GM03348 (cell line): ENCODE measurements around the gene KIF20B.
A peak's percentile ranks its signal among the peaks of the same experiment; 100 is the strongest.
"Not testable (repeated sequence)": the region's sequence is repeated elsewhere in the genome, so short reads cannot be mapped to it uniquely, and the experiment has no call there.

Source experiments
- DNase-seq: peaks from one replicate; pipeline ENCODE4 v3.0.0; 2012; ENCODE audit warnings: low spot score

KIF20B gene

DNA sequence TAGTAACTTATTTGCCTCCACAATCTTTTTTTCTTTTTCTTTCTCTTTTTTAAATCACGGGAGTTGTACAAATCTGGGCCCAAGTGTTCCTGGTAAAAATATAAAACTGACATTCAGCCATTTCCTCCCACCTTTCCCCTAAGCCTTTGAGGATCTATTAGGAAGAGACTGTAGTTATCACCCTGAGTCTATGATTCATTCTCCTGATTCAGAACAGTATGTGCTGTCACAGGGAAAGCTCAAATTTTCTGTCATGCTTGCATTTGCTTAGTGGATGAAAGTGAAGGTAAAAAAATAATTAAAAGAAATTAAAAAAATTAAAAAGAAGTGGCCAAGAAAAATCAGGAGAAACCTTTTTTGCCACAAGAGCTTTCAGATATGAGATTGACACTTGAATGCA lies 71.7 kb downstream of the KIF20B start:
- no peak for DNase-seq

DNA sequence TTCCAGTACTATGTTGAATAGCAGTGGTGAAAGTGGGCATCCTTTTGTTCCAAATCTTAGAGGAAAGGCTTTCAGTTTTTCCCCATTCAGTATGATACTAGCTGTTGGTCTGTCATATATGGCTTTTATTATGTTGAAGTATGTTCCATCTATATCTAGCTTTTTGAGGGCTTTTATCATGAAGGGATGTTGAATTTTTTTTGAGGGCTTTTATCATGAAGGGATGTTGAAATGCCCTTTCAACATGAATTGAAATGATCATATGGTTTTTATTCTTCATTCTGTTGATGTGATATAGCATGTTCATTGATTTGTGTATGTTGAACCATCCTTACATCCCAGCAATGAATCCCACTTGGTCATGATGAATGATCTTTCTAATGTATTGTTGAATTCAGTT lies 75.3 kb downstream of the KIF20B start:
- DNase-seq: no peak

DNA sequence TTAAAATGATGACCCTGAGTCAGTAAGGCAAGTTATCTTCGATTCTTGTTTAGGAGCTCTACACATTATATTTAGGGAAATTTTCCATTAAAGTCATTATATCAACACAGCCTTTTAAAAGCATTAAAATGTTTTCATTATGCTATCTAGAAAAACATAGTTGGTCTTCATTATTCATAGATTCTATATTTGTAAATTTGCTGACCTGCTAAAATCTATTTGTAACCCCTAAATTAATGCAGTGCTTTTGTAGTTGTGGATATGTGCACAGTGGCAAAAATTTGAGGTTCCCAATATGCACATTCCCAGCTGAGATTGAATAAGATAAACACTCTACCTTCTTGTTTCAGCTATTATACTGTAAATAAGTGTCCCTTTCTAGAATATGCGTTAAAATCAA lies 81.1 kb downstream of the KIF20B start:
- no peak for DNase-seq

DNA sequence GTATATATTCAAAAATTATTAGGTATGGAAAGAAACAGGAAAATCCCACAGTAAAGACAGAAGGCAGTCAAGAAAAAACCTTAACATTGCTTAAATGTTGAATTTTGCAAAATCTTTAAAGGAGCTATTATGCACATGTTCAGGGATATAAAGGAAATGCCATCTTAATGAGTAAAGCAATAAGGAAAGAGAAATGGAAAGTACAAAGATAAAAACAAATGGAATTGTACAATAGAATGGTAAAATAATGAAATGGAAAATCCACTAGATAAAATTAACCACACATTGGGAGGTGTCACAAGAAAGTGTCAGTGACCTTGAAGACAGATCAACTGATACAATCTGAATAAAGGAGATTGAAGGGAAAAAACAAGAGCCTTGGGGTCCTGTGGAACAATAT lies 82.0 kb downstream of the KIF20B start:
- DNase-seq: peak; percentile 9

DNA sequence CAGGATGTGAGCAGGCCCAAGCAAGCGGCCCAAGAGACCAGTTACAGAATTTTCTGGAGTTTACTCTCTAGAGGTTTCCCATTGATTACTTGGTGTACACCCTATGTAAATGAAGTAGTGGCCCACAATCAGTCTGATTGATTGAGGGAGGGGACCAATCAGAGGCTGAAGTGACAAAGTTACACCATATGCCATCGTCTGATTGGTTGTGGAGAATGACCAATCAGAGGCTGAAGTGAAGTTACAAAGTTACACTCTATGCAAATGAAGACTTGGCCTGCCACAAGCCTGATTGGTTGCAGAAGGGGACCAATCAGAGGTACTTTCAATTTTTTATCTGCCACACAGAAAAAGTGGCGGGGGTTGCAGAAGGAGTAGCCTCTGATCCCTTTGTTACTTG lies 83.7 kb downstream of the KIF20B start:
- DNase-seq: no peak

DNA sequence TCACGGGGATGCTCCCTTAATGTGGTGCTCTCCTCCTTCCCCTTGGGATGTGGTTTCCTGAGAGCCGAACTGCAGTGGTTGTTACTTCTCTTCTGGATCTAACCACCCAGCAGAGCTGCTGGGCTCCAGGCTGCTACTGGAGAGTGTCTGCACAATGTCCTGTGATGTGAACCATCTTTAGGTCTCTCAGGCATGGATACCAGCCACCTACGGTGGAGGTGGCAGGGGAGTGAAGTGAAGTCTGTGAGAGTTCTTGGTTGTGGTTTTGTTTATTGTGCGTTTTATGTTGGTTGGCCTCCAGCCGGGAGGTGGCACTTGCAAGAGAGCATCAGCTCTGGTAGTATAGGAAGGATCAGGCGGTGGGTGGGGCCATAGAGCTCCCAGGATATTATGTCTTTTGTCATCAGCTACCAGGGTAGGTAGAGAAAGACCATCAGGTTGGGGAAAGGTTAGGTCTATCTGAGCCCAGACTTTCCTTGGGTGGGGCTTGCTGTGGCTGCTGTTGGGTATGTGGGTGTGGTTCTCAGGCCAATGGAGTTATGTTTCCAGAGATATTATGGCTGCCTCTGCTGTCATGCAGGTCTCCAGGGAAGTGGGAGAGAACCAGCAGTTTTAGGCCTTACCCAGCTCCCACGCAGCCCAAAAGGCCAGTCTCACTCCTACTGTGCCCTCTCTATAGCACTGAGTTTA lies 87.9 kb downstream of the KIF20B start:
- DNase-seq: no peak

DNA sequence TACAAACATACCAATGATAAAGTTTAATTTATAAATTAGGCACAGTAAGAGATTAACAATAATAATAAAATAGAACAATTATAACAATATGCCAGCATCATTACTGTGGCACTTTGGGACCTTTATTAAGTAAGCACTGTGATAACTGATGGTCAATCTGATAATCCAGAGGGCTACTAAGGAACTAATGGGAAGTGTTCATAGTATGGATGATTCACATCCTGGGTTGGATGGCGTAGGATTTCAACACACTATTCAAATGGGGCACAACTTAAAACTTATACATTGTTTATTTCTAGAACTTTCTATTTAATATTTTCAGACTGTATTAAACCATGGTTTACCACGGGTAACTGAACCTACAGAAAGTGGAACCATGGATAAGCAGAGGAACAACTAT lies 90.8 kb downstream of the KIF20B start:
- DNase-seq: no peak

DNA sequence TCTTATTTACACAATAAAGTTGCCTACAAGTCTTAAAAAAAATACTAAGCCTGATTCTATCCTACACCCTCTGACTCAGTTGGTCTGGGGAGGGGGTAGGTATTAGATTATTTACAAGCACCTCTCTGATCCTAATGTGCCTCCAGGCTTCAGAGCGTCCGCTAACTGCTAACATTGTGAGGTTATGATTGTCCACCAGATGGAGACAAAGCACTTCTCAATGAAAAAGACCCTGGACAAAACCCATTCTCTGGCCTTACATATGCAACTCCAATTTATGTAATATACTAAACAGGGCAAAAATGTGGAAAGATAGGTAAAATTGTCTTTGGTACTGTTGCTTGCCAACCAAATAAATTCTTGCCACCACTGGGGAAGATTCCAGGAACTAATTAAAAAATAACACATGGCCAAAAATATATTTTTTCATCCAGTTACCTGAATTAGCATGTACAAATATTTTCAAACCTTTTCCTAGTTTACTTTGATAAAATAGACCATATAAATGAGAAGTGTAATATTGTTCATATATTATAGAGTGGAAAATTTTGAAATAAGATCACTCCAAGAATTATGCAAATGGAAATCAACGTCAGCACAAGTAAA lies 92.4 kb downstream of the KIF20B start:
- DNase-seq: peak; percentile 72

DNA sequence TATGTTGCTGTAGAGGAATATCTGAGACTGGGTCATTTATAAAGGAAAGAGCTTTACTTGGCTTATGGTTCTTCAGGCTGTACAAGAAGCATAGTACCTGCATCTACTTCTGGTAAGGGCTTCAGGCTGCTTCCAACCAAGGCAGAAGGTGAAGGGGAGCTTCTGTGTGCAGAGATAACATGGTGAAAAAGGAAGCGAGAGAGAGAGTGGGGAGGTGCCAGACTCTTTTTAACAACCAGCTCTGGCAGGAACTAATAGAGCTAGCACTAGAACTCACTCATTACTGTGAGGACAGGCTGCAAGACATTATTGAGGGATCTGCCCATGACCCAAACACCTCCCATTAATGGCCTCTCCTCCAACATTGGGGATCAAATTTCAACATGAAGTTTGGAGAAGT lies 94.5 kb downstream of the KIF20B start:
- no peak for DNase-seq

DNA sequence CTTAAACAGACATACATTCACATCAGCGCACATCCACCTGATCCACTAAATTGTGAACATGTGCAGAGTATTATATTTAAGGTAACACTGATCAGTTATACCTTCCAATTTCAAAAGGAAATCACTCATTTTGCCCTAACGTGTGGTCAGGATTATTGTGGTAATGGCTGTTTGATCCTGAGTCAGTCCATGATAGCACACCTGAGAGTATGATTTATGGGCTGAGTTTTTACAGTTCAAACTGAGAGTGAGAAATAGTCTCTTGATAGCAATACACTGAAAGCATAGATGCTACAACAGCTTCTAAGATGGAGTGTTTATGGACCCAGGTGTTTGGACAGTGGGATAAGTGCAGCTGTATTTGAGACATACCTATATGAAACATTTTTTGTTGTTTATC lies 96.7 kb downstream of the KIF20B start:
- no peak for DNase-seq

DNA sequence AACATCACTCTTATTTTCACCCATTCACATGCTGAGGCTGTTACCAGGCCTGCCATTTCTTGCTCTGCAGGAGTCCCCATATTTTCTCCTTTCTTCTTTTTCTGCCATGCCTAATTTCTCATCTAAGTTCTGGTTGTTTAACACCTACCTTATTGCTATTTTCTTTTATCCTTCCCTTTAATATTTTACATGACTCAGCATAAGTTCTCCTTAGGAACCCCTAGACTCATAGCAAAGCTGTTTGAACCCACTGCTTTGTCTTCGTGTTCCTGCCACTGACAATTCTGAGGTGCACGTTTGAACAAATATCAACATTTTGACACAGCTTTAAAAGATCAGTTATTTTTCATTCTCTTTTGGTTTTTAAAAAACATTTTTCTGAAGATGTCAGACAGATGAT lies 98.2 kb downstream of the KIF20B start:
- no peak for DNase-seq

DNA sequence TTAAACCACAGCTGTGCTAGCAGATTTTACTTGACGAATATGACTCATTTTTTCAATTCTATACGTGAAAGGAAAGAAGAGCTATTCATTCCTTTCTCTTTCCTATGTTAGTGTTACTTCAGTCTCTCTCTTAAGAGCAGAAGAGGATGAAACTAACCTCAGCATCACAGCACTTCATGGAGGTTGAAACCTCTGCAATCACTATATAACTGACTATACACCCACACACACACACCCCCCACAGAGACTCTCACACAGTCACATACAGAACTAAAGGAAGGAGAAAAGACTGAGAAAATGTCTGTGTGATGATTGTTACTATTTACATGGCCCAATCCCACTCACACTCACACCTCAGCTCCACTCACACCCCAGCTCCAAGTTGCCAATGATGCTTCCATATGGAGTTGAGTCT lies 104.2 kb downstream of the KIF20B start:
- DNase-seq: no peak

DNA sequence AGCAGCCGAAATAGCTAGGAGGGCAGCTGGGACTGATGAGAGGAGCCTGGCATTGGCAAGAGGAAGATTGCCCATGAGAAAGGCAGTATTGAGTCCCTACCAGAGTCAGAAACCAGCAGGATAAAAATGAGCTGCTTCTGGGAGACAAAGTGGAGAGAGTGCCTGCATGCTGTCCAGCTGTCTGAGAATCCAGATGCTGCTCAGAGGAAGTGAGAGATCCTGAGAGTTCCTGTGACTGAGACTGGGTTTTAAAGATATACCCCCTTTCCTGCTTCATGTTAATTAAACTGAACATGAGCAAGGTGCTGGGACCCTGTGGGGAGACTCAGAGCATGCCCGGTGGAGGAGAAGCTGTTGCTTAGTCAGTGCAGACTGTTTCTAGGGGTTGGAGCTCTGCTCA lies 107.5 kb downstream of the KIF20B start:
- DNase-seq: no peak

DNA sequence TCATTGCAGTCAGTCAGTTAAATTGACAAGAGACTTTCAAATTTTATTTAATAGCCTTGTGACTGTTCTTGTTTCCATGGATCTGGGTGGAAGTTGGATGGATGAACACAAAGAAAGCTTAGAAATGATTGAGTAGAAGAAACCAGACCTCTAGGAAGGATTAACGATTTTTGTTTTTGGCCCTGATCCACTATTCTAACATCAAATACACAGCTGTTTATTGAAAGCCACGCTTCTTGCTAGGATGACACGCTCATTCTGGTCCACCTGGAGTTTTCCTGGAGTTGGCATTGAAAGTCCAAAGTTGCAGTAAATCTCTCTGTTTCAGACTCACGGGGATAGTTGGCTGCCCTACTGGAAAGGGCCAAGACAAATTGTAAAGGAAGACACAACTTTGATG lies 108.4 kb downstream of the KIF20B start:
- no peak for DNase-seq

DNA sequence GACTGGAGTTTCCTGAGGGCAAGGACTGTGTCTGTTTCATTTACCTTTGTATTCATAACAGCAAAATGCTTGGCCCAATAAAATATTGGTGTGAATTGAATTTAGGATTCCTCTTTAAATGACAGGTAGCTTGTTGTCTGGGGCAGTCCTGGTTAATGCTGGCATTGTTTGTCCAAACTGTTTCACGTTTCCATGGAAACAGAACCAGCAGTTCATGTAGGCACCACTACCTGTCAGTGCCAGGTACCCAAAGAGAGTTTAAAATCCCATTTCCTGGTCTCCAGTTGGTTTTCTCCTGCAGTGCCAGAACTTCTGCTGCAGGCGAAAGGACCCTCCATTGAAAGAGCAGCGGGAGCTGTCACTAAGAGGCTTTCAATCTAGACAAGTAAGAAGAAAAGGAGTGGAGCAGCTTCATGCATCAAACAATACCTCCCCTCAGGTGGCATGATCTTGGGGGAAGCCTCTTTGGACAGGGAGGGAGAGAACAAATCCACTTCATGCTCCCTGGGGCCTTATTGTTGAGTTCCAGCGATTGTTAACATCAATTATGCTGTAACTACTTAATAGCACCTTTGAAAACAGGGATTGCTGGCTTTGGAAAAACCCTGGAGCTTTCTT lies 109.6 kb downstream of the KIF20B start:
- no peak for DNase-seq

DNA sequence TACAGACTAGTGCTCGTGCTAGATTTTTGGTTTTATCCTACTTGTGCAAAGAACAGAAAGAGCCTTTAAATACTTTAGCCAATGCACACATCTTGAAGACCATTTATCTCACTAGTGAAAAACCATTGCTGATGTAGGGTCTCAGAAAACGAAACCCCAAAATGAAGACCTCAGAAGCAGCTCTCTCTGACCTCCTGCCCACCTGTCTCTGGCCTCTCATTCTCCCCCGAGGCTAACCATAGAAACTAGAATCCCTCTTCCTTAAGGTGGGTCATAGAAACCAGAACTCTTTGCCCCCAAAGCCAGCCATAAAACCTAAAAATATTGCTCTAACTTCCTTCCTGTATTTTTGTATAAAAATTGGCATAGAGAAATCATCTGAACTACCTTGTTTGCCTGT lies 112.2 kb downstream of the KIF20B start:
- DNase-seq: no peak

DNA sequence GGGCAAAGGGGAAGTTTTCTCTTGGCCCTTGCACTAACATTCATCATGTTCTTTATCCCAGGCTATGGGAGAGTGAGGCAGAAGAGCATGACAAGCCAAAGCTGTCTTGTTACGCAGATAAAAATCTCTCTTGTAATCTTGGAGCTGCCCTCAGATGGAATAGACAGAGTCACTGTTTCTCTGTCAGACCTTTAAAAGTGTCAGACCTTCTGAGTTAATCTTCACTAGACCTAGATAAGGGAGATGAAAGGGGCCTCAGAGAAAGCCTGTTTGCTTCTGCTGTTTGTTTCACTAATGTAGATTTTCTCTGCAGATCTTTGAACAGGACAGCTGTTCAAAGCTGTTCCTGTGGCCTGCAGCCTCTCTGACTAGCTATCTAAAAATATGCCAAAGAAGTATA lies 112.9 kb downstream of the KIF20B start:
- DNase-seq: no peak

DNA sequence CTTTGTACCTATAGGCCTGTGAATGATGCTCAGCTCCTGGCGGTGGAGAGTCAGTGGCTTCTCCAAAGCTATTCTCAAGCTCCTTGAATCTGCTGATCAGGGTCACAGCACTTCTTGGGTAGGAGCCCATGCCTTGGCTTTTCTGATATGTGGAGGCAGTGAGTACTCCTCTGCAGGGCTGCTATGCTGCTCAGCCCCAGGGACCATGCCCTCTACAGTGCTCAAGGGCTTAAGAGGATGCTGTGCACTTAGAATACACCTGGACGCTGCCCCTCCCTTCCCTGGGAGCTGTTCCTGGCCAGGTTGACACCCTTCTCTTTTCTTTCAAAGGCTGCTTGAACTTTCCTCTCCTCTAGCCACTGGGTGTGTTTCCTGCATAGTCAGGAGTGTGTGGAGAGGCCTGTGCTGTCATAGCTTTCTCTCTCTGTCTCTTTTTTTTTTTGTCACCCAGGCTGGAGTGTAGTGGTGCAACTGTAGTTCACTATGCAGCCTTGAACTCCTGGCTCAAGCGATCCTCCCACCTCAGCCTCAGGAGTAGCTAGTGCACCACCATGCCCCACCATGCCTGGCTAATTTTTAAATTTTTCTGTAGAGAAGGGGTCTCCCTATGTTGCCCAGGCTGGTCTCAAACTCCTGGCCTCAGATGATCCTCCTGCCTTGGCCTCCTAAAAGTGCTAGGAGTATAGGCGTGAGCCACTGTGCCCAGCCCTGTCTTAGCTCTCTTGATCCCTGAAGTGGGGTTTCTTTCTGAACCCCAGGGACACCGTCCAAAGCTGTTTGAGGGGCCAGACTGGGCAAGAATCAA lies 113.9 kb downstream of the KIF20B start:
- no peak for DNase-seq

DNA sequence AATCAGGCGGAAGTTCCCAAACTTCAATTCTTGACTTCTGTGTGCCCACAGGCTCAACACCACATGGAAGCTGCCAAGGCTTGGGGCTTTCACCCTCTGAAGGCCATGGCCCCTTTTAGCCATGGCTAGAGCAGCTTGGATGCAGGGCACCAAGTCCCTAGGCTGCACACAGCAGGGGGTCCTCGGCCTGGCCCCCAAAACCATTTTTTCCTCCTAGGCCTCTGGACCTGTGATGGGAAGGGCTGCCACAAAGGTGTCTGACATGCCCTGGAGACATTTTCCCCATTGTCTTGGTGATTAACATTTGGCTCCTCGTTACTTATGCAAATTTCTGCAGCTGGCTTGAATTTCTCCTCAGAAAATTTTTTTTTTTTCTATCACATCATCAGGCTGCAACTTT lies 117.6 kb downstream of the KIF20B start:
- not testable (repeated sequence) for DNase-seq
